WTC11 (cell line): ENCODE results near the gene CDCA7. TPM values are rescaled to one million over a fixed set of nuclear protein-coding genes. Genes with fewer than 3 reads are reported as not detected.

ENCODE experiments used
- ATAC-seq: fragments of 200-7000 bp; cut with Tn5 transposase; 2 replicates; pipeline ENCODE4 v1.10.0; 2021; ENCODE audit warnings: mild to moderate bottlenecking, moderate library complexity
- CTCF ChIA-PET: fragments of 300-600 bp; sonication (Branson Sonifier 250); formaldehyde crosslinking; loops from one replicate; lab custom pipeline; 2021; ENCODE audit warnings: antibody characterized with exemption; lab: Charles Lee
- POLR2A ChIA-PET: fragments of 350-600 bp; sonication (Branson Sonifier 250); formaldehyde crosslinking; loops from one replicate; lab custom pipeline; 2021; ENCODE audit warnings: antibody characterized with exemption; lab: Charles Lee
- DNase-seq: peaks from one replicate; pipeline ENCODE4 v3.0.0; 2021; ENCODE audit warnings: low spot score
- H3K27ac Mint-ChIP-seq: 2 replicates; pipeline ENCODE4 v1.8.0; 2021; ENCODE audit warnings: mixed read lengths
- H3K27me3 Mint-ChIP-seq: 2 replicates; pipeline ENCODE4 v1.8.0; 2021; ENCODE audit warnings: low read depth, mild to moderate bottlenecking, moderate library complexity, mixed read lengths
- H3K36me3 Mint-ChIP-seq: 2 replicates; pipeline ENCODE4 v1.8.0; 2021; ENCODE audit warnings: mixed read lengths
- H3K4me1 Mint-ChIP-seq: 2 replicates; pipeline ENCODE4 v1.8.0; 2022; ENCODE audit warnings: mixed read lengths
- H3K4me3 Mint-ChIP-seq: 2 replicates; pipeline ENCODE4 v1.8.0; 2021; ENCODE audit warnings: mild to moderate bottlenecking, moderate library complexity, mixed read lengths
- H3K9me3 Mint-ChIP-seq: 2 replicates; pipeline ENCODE4 v1.8.0; 2021; ENCODE audit warnings: mixed read lengths
- CREB1 ChIP-seq: sonication (generic); formaldehyde crosslinking; IDR thresholded peaks from 2 replicates; pipeline ENCODE4 v1.8.0; 2023; ENCODE audit warnings: mild to moderate bottlenecking, missing genetic modification reagents
- CREM ChIP-seq: sonication (generic); formaldehyde crosslinking; IDR thresholded peaks from 2 replicates; pipeline ENCODE4 v1.8.1; 2022; ENCODE audit warnings: mild to moderate bottlenecking, missing genetic modification reagents, moderate library complexity
- HMGA2 ChIP-seq: fragments of 250-450 bp; sonication (Bioruptor Pico); IDR thresholded peaks from 2 replicates; pipeline ENCODE4 v1.4.0; 2021; ENCODE audit warnings: mild to moderate bottlenecking, moderate library complexity
- PRRX2 ChIP-seq: fragments of 250-450 bp; sonication (Bioruptor Pico); IDR thresholded peaks from 2 replicates; pipeline ENCODE4 v1.8.0; 2021; ENCODE audit warnings: mild to moderate bottlenecking
- SMAD3 ChIP-seq: sonication (generic); formaldehyde crosslinking; IDR thresholded peaks from 2 replicates; pipeline ENCODE4 v1.8.0; 2022; ENCODE audit warnings: missing genetic modification reagents, mild to moderate bottlenecking, borderline replicate concordance
- SMAD4 ChIP-seq: sonication (generic); formaldehyde crosslinking; IDR thresholded peaks from 2 replicates; pipeline ENCODE4 v1.8.0; 2022; ENCODE audit warnings: mild to moderate bottlenecking, missing genetic modification reagents
- TEAD1 ChIP-seq: sonication (generic); formaldehyde crosslinking; IDR thresholded peaks from 2 replicates; pipeline ENCODE4 v1.8.0; 2022; ENCODE audit warnings: mild to moderate bottlenecking, missing genetic modification reagents
- TEAD4 ChIP-seq: sonication (generic); formaldehyde crosslinking; IDR thresholded peaks from 2 replicates; pipeline ENCODE4 v1.8.0; 2022; ENCODE audit warnings: mild to moderate bottlenecking, missing genetic modification reagents
- ZNF121 ChIP-seq: sonication (generic); formaldehyde crosslinking; IDR thresholded peaks from 2 replicates; pipeline ENCODE4 v1.8.0; 2023; ENCODE audit warnings: missing genetic modification reagents
- ZNF263 ChIP-seq: sonication (generic); formaldehyde crosslinking; IDR thresholded peaks from 2 replicates; pipeline ENCODE4 v1.8.1; 2022; ENCODE audit warnings: low read depth, mild to moderate bottlenecking, moderate library complexity, missing genetic modification reagents
- ZNF416 ChIP-seq: fragments of 250-450 bp; sonication (Bioruptor Pico); IDR thresholded peaks from 2 replicates; pipeline ENCODE4 v1.9.0; 2021; ENCODE audit warnings: mild to moderate bottlenecking, inconsistent platforms
- total RNA-seq: library from RNA; stranded (reverse); gene quantifications from 3 replicates; pipeline ENCODE4 v1.2.3, GENCODE V29; 2021
- TF ChIP-seq, protein P1 (sequence below): sonication (generic); formaldehyde crosslinking; IDR thresholded peaks from 2 replicates; pipeline ENCODE4 v1.8.1; 2023; ENCODE audit warnings: mild to moderate bottlenecking, missing genetic modification reagents, moderate library complexity
- TF ChIP-seq, protein P2 (sequence below): fragments of 250-450 bp; sonication (Bioruptor Pico); IDR thresholded peaks from 2 replicates; pipeline ENCODE4 v1.9.0; 2021; ENCODE audit warnings: mild to moderate bottlenecking
- TF ChIP-seq, protein P3 (sequence below): sonication (generic); formaldehyde crosslinking; IDR thresholded peaks from 2 replicates; pipeline ENCODE4 v1.8.0; 2022; ENCODE audit warnings: mild to moderate bottlenecking, missing genetic modification reagents
- TF ChIP-seq, protein P4 (sequence below): sonication (generic); formaldehyde crosslinking; IDR thresholded peaks from 2 replicates; pipeline ENCODE4 v1.8.0; 2022; ENCODE audit warnings: missing genetic modification reagents
- TF ChIP-seq, protein P5 (sequence below): sonication (generic); formaldehyde crosslinking; conservative IDR thresholded peaks from 2 replicates; pipeline ENCODE4 v1.8.1; 2022; ENCODE audit warnings: mild to moderate bottlenecking, missing genetic modification reagents
- TF ChIP-seq, protein P6 (sequence below): sonication (generic); formaldehyde crosslinking; IDR thresholded peaks from 2 replicates; pipeline ENCODE4 v1.8.1; 2022; ENCODE audit warnings: low read depth, mild to moderate bottlenecking, moderate library complexity, missing genetic modification reagents, borderline replicate concordance

CDCA7 gene
- total RNA-seq, 1 experiment from 2014 or later, result 79.7 TPM

DNA sequence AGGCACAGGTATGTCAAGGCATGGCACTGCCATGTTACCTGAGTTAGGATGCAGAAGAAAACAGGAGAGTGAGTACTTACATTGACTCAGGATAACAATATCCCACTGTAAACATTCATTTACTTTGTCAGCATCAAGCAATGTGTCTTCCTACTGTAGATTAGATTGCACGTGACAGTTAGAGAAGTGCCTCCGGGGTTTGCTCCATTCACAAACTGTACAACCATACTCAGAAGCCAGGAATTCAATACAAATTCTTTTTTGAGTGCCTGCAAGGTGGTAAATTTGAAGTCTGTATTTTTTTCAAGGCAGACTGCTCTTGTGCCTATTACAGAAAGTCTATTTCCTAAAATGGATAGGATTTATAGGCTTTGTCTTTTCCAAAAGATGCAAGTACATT lies 34.1 kb downstream of the CDCA7 start:
- Mint-ChIP-seq H3K36me3 (peaks cover 3% of the 10 kb centered on the region), H3K9me3 (no peaks in the 10 kb centered on the region), H3K27ac (no peak overlapping the region), H3K4me3 (no peak overlapping the region), H3K4me1 (peaks cover 25% of the 10 kb centered on the region), H3K27me3 (no peaks in the 10 kb centered on the region)
- ATAC-seq (no peak), DNase-seq (no peak)
- POLR2A ChIA-PET, result no interaction called here
- TF ChIP-seq, protein P1, sequence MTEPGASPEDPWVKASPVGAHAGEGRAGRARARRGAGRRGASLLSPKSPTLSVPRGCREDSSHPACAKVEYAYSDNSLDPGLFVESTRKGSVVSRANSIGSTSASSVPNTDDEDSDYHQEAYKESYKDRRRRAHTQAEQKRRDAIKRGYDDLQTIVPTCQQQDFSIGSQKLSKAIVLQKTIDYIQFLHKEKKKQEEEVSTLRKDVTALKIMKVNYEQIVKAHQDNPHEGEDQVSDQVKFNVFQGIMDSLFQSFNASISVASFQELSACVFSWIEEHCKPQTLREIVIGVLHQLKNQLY (CRISPR knock-in tag), result no peak
- no peak for TF ChIP-seq ZNF263 (CRISPR knock-in tag)
- TF ChIP-seq CREB1 (CRISPR knock-in tag), result no peak
- TF ChIP-seq PRRX2 (CRISPR knock-in tag), result no peak
- TF ChIP-seq, protein P2, sequence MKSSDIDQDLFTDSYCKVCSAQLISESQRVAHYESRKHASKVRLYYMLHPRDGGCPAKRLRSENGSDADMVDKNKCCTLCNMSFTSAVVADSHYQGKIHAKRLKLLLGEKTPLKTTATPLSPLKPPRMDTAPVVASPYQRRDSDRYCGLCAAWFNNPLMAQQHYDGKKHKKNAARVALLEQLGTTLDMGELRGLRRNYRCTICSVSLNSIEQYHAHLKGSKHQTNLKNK (CRISPR knock-in tag), result no peak
- TF ChIP-seq, protein P3, sequence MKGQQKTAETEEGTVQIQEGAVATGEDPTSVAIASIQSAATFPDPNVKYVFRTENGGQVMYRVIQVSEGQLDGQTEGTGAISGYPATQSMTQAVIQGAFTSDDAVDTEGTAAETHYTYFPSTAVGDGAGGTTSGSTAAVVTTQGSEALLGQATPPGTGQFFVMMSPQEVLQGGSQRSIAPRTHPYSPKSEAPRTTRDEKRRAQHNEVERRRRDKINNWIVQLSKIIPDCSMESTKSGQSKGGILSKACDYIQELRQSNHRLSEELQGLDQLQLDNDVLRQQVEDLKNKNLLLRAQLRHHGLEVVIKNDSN (CRISPR knock-in tag), result no peak
- TF ChIP-seq ZNF121 (CRISPR knock-in tag), result no peak
- TF ChIP-seq, protein P4, sequence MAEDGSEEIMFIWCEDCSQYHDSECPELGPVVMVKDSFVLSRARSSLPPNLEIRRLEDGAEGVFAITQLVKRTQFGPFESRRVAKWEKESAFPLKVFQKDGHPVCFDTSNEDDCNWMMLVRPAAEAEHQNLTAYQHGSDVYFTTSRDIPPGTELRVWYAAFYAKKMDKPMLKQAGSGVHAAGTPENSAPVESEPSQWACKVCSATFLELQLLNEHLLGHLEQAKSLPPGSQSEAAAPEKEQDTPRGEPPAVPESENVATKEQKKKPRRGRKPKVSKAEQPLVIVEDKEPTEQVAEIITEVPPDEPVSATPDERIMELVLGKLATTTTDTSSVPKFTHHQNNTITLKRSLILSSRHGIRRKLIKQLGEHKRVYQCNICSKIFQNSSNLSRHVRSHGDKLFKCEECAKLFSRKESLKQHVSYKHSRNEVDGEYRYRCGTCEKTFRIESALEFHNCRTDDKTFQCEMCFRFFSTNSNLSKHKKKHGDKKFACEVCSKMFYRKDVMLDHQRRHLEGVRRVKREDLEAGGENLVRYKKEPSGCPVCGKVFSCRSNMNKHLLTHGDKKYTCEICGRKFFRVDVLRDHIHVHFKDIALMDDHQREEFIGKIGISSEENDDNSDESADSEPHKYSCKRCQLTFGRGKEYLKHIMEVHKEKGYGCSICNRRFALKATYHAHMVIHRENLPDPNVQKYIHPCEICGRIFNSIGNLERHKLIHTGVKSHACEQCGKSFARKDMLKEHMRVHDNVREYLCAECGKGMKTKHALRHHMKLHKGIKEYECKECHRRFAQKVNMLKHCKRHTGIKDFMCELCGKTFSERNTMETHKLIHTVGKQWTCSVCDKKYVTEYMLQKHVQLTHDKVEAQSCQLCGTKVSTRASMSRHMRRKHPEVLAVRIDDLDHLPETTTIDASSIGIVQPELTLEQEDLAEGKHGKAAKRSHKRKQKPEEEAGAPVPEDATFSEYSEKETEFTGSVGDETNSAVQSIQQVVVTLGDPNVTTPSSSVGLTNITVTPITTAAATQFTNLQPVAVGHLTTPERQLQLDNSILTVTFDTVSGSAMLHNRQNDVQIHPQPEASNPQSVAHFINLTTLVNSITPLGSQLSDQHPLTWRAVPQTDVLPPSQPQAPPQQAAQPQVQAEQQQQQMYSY, result no peak
- TF ChIP-seq, protein P5, sequence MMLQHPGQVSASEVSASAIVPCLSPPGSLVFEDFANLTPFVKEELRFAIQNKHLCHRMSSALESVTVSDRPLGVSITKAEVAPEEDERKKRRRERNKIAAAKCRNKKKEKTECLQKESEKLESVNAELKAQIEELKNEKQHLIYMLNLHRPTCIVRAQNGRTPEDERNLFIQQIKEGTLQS (CRISPR knock-in tag), result no peak
- no peak for TF ChIP-seq SMAD4
- TF ChIP-seq TEAD1 (CRISPR knock-in tag), result no peak
- TF ChIP-seq CREM, result no peak
- TF ChIP-seq, protein P6, sequence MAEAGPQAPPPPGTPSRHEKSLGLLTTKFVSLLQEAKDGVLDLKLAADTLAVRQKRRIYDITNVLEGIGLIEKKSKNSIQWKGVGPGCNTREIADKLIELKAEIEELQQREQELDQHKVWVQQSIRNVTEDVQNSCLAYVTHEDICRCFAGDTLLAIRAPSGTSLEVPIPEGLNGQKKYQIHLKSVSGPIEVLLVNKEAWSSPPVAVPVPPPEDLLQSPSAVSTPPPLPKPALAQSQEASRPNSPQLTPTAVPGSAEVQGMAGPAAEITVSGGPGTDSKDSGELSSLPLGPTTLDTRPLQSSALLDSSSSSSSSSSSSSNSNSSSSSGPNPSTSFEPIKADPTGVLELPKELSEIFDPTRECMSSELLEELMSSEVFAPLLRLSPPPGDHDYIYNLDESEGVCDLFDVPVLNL (CRISPR knock-in tag), result no peak
- no peak for TF ChIP-seq TEAD4 (CRISPR knock-in tag)
- CTCF ChIA-PET, result no interaction called here

DNA sequence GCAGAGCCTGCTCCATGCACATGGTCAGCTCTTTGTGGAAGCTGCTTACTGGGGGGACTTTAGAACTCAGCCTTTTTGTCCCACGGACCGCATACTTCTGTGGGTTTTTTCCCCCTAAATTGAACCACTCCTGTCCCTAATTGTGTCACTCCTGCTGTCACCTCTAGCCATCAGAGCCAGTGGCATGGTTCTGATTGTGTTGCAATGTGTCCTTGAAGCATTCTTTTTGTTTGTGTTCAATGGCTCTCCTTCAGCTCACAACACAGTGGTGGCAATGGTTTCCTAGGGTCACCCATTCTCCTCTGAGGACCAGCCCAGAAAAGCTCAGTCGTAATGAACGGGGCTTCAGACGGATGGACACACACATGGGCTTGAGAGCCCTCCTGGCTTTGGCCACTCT lies 35.4 kb downstream of the CDCA7 start:
- H3K4me3 Mint-ChIP-seq, result no peak overlapping the region
- no peaks in the 10 kb centered on the region for H3K27me3 Mint-ChIP-seq
- POLR2A ChIA-PET, result no interaction called here
- H3K9me3 Mint-ChIP-seq, result no peaks in the 10 kb centered on the region
- TF ChIP-seq SMAD3 (no peak), HMGA2 (CRISPR knock-in tag) (no peak), ZNF416 (CRISPR knock-in tag) (no peak), TEAD1 (CRISPR knock-in tag) (no peak)
- TF ChIP-seq, protein P5 (CRISPR knock-in tag), result no peak
- CTCF ChIA-PET, result no interaction called here
- ATAC-seq (no peak), DNase-seq (no peak)
- H3K36me3 Mint-ChIP-seq, result no peaks in the 10 kb centered on the region
- H3K27ac Mint-ChIP-seq, result no peak overlapping the region
- H3K4me1 Mint-ChIP-seq, result peaks cover 36% of the 10 kb centered on the region
